NB4 (cell line): Measurements from ENCODE around the gene ARHGEF4.

ENCODE experiments used
- DNase-seq: peaks from one replicate; pipeline ENCODE4 v3.0.0; 2010; ENCODE audit warnings: low read depth
- H3K4me3 ChIP-seq: one replicate; pipeline ENCODE4 v1.5.1; 2011; ENCODE audit warnings: mild to moderate bottlenecking, low read depth, low read length, moderate library complexity
- CTCF ChIP-seq: IDR thresholded peaks from one replicate; pipeline ENCODE4 v1.5.1; 2012; ENCODE audit warnings: low read depth, low read length
- MAX ChIP-seq: IDR thresholded peaks from 2 replicates; pipeline ENCODE4 v1.6.1; 2011; ENCODE audit warnings: low read depth, low read length
- MYC ChIP-seq: IDR thresholded peaks from 2 replicates; pipeline ENCODE4 v1.6.1; 2011; ENCODE audit warnings: low read depth, low read length
- POLR2A ChIP-seq: IDR thresholded peaks from 2 replicates; pipeline ENCODE4 v1.6.1; 2011; ENCODE audit warnings: mild to moderate bottlenecking; ENCODE audit not compliant: insufficient read length; ENCODE audit errors: extremely low read depth

ARHGEF4 gene

GRCh38 chr2:130878933-130879332 is 42.2 kb downstream of the ARHGEF4 start:
- no peak for DNase-seq
- no peak for TF ChIP-seq POLR2A
- TF ChIP-seq CTCF, result no peak
- no peak for TF ChIP-seq MYC
- TF ChIP-seq MAX, result no peak
- H3K4me3 ChIP-seq, result no peak overlapping the region

GRCh38 chr2:130882111-130882690 is 45.5 kb downstream of the ARHGEF4 start:
- H3K4me3 ChIP-seq, result no peak overlapping the region
- no peak for DNase-seq
- TF ChIP-seq CTCF (no peak), MYC (no peak), MAX (no peak), POLR2A (no peak)

- DNase-seq, result no peak
- TF ChIP-seq POLR2A (no peak), MAX (no peak), CTCF (no peak), MYC (no peak)
- no peak overlapping the region for H3K4me3 ChIP-seq
Measured at GRCh38 chr2:130882991-130883390, 46.3 kb downstream of the ARHGEF4 start.

- no peak overlapping the region for H3K4me3 ChIP-seq
- TF ChIP-seq POLR2A (no peak), CTCF (no peak), MYC (no peak), MAX (no peak)
- DNase-seq, result no peak
Measured at GRCh38 chr2:130883496-130883895, 46.8 kb downstream of the ARHGEF4 start.

- TF ChIP-seq MAX (no peak), MYC (no peak), CTCF (no peak), POLR2A (no peak)
- no peak overlapping the region for H3K4me3 ChIP-seq
- no peak for DNase-seq
Measured at GRCh38 chr2:130884013-130884412, 47.3 kb downstream of the ARHGEF4 start.
